Posterior vena cava (tissue), 2 donors: ENCODE measurements around the gene TP53BP2. TPM values are rescaled to one million over a fixed set of nuclear protein-coding genes. Genes with fewer than 3 reads are reported as not detected.
"Not testable (repeated sequence)": the region's sequence is repeated elsewhere in the genome, so short reads cannot be mapped to it uniquely, and the experiment has no call there.

Experiments used
- DNase-seq: peaks from one replicate; pipeline ENCODE4 v3.0.0-alpha.2; 2020; ENCODE audit warnings: low spot score
- intact Hi-C, 2 donors: fragments of 100-400 bp; cut with DNase I; formaldehyde crosslinking; loops; one replicate each; pipeline versions ENCODE4 v1.14.1 to v1.14.2; 2022 to 2023
- total RNA-seq, 2 donors: library from RNA; stranded (reverse); fragmentation: NEBNext Ultra II Directional; extraction: Animal tissue kit (Norgen Biotek cat#: 25700); gene quantifications; one replicate each; pipeline ENCODE4 v1.2.1, GENCODE V29; 2021
- donor health status: DM: yes; HTN: yes; CAD: no.
- donor health status: DM: yes; HTN: yes; CAD: no.

Gene TP53BP2
- total RNA-seq, 2 donors from 2014 or later: 39.6 to 54.4 TPM

GRCh38 chr1:223856386-223856785, 10.6 kb upstream of the TP53BP2 start:
- DNase-seq: no peak
- intact Hi-C loops: no loop called here

- no peak for DNase-seq
- intact Hi-C loops: no loop called here
These were observed 8.0 kb upstream of the TP53BP2 start for GRCh38 chr1:223853748-223854147.

GRCh38 chr1:223853275-223853674, 7.5 kb upstream of the TP53BP2 start:
- DNase-seq: no peak

GRCh38 chr1:223852337-223852736, 6.6 kb upstream of the TP53BP2 start:
- intact Hi-C loops: no loop called here
- no peak for DNase-seq

More at GRCh38 chr1:223853275-223853674, 7.5 kb upstream of the TP53BP2 start:
- intact Hi-C loops: no loop called here

GRCh38 chr1:223849352-223850254, 3.9 kb upstream of the TP53BP2 start:
- intact Hi-C loops: no loop called here
- no peak for DNase-seq

GRCh38 chr1:223848536-223848935, 2.8 kb upstream of the TP53BP2 start:
- no peak for DNase-seq
- intact Hi-C loops: no loop called here

GRCh38 chr1:223847781-223848345, 2.1 kb upstream of the TP53BP2 start:
- intact Hi-C loops: no loop called here
- no peak for DNase-seq

- DNase-seq: peak; percentile 89
- intact Hi-C loops: no loop called here
These were observed 524 bp downstream of the TP53BP2 start for GRCh38 chr1:223845037-223845809.

GRCh38 chr1:223844787-223845036, 1.0 kb downstream of the TP53BP2 start:
- no peak for DNase-seq
- intact Hi-C loops: no loop called here

- DNase-seq: no peak
- intact Hi-C loops: no loop called here
These were observed 1.6 kb downstream of the TP53BP2 start for GRCh38 chr1:223843934-223844786.

- intact Hi-C loops: no loop called here
- DNase-seq: no peak
These were observed 3.0 kb downstream of the TP53BP2 start for GRCh38 chr1:223842784-223843183.

- DNase-seq, intact Hi-C loops: not testable (repeated sequence)
These were observed 3.6 kb downstream of the TP53BP2 start for GRCh38 chr1:223841977-223842623.

- no peak for DNase-seq
- intact Hi-C loops: no loop called here
These were observed 5.5 kb downstream of the TP53BP2 start for GRCh38 chr1:223840254-223840653.

GRCh38 chr1:223838125-223838854, 7.5 kb downstream of the TP53BP2 start:
- intact Hi-C loops: no loop called here
- DNase-seq: no peak

- no peak for DNase-seq
- intact Hi-C loops: no loop called here
These were observed 8.1 kb downstream of the TP53BP2 start for GRCh38 chr1:223837687-223838086.

GRCh38 chr1:223837206-223837605, 8.5 kb downstream of the TP53BP2 start:
- intact Hi-C loops: no loop called here
- DNase-seq: no peak

- intact Hi-C loops: no loop called here
- no peak for DNase-seq
These were observed 9.2 kb downstream of the TP53BP2 start for GRCh38 chr1:223836586-223836985.

GRCh38 chr1:223835754-223836153, 10.0 kb downstream of the TP53BP2 start:
- intact Hi-C loops: no loop called here
- DNase-seq: no peak
